ENCODE data around the gene SFMBT1. TPM values are rescaled to one million over a fixed set of nuclear protein-coding genes. Genes with fewer than 3 reads are reported as not detected.

The SFMBT1 gene
- total RNA-seq, 1 experiment from 2014 or later: 14.8 TPM

DNA sequence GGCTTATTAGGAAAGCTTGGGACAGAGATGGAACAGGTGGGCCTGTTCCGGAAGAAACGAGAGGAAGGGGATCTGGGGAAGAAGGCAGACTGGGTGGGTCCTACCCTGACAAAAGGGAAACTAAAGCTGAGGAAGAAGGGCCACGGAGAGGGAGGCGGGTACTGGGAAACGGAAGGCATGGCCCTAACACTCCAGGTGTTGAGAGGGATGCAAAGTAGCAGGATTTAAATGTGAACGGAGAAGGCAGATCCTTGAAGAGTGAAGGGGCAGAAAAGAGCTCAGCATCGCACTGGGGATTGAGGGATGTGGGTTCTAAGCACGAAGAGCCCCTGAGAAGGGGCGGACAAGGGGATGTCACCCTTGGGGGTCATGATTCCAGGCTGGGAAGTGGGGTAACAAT is 149.3 kb downstream of the SFMBT1 start:
- ChIA-PET RAD21 (ENCODE audit: low non-redundant PET in 1 of 2, low total read pairs in 2 of 2, uncharacterized antibody in 2 of 2, unreplicated experiment in 2 of 2) (no interaction called here), CTCF (no interaction called here), POLR2A (no interaction called here)
- ATAC-seq (no peak), DNase-seq (ENCODE audit: low read depth, low spot score) (no peak)
- no TSS peak for BruUV-seq (replicated peaks)
- Histone ChIP-seq H3K36me3 (ENCODE audit: control insufficient read depth in 1 of 2, insufficient read depth in 2 of 2, low read length in 2 of 2) (no peaks in the 10 kb centered on the region), H3K4me2 (ENCODE audit: low read length) (peak overlapping the region; percentile 99), H2AFZ (ENCODE audit: low read depth, low read length, poor library complexity, severe bottlenecking) (no peak overlapping the region), H3K79me2 (ENCODE audit: insufficient read depth, low read length) (peaks cover 25% of the 10 kb centered on the region), H3K9ac (ENCODE audit: low read length) (peak overlapping the region; percentile 75), H3K9me3 (ENCODE audit: control insufficient read depth in 1 of 2, insufficient read depth in 1 of 2, low read depth in 1 of 2, low read length in 2 of 2) (no peaks in the 10 kb centered on the region), H3K27me3 (ENCODE audit: insufficient read depth, low read length) (no peaks in the 10 kb centered on the region), H3K4me3 (replicated peaks in 1 of 2; ENCODE audit: low read depth in 1 of 2, low read length in 2 of 2) (peak overlapping the region; percentile 85), H3K27ac (ENCODE audit: low read depth, low read length) (no peak overlapping the region; the same call in 1 of the 2 replicates), H3K9me2 (ENCODE audit: insufficient read depth) (no peaks in the 10 kb centered on the region), H3K4me1 (ENCODE audit: control insufficient read depth in 1 of 2, insufficient read depth in 2 of 2, low read length in 2 of 2) (peaks cover 0 to 15% of the 10 kb centered on the region in 2 experiments; a peak in 2 of 4 replicates), H4K20me1 (ENCODE audit: insufficient read depth) (no peaks in the 10 kb centered on the region)
- no peak for TF ChIP-seq ZFX (IDR thresholded peaks at IDR 0.05)
- TF ChIP-seq, protein P1, sequence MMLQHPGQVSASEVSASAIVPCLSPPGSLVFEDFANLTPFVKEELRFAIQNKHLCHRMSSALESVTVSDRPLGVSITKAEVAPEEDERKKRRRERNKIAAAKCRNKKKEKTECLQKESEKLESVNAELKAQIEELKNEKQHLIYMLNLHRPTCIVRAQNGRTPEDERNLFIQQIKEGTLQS (IDR thresholded peaks at IDR 0.05): no peak
- no peak for TF ChIP-seq RAD21 (IDR thresholded peaks at IDR 0.05; ENCODE audit: low read depth)
- TF ChIP-seq EZH2phosphoT487 (IDR thresholded peaks at IDR 0.05; ENCODE audit: borderline replicate concordance): no peak
- no peak for TF ChIP-seq SRF (IDR thresholded peaks at IDR 0.05; ENCODE audit: low read depth)
- no peak for TF ChIP-seq SIN3A (IDR thresholded peaks at IDR 0.05; ENCODE audit: low read depth)
- intact Hi-C loops (cut with micrococcal nuclease): no loop called here

DNA sequence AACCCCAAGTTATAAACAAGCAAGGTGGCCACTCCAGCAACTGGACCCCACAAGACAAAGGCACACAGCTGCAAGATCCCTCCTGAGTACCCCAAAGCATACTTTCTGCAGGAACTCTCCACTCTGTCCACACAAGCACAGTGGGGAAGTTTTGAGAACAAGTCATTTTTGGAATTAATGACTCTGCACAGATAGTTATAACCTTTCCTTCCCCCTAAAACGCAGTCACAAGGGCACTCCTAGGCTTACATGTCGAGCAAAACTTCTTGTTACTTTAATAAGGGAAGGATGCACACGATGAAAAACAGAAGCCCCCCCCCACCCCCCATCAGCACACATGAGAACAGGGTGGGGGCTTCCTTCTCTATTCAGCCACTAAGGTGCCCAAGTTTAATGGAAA is 149.7 kb downstream of the SFMBT1 start:
- no TSS peak for BruUV-seq (replicated peaks)
- Histone ChIP-seq H3K4me1 (ENCODE audit: control insufficient read depth in 1 of 2, insufficient read depth in 2 of 2, low read length in 2 of 2) (peaks cover 0 to 15% of the 10 kb centered on the region in 2 experiments; a peak in 2 of 4 replicates), H2AFZ (ENCODE audit: low read depth, low read length, poor library complexity, severe bottlenecking) (no peak overlapping the region), H4K20me1 (ENCODE audit: insufficient read depth) (no peaks in the 10 kb centered on the region), H3K4me2 (ENCODE audit: low read length) (peak overlapping the region; percentile 99), H3K9me2 (ENCODE audit: insufficient read depth) (no peaks in the 10 kb centered on the region), H3K36me3 (ENCODE audit: control insufficient read depth in 1 of 2, insufficient read depth in 2 of 2, low read length in 2 of 2) (no peaks in the 10 kb centered on the region), H3K79me2 (ENCODE audit: insufficient read depth, low read length) (peaks cover 26% of the 10 kb centered on the region), H3K27ac (ENCODE audit: low read depth, low read length) (no peak overlapping the region), H3K27me3 (ENCODE audit: insufficient read depth, low read length) (no peaks in the 10 kb centered on the region), H3K4me3 (replicated peaks in 1 of 2; ENCODE audit: low read depth in 1 of 2, low read length in 2 of 2) (peak overlapping the region; percentile 85), H3K9me3 (ENCODE audit: control insufficient read depth in 1 of 2, insufficient read depth in 1 of 2, low read depth in 1 of 2, low read length in 2 of 2) (no peaks in the 10 kb centered on the region), H3K9ac (ENCODE audit: low read length) (peak overlapping the region; percentile 75)
- ChIA-PET POLR2A (no interaction called here), RAD21 (ENCODE audit: low non-redundant PET in 1 of 2, low total read pairs in 2 of 2, uncharacterized antibody in 2 of 2, unreplicated experiment in 2 of 2) (no interaction called here), CTCF (no interaction called here)
- no peak for ATAC-seq
- no peak for DNase-seq (ENCODE audit: low read depth, low spot score)
- TF ChIP-seq EZH2phosphoT487 (IDR thresholded peaks at IDR 0.05; ENCODE audit: borderline replicate concordance) (no peak), JUND (IDR thresholded peaks at IDR 0.05) (no peak), EZH2 (IDR thresholded peaks at IDR 0.05) (no peak), YY1 (IDR thresholded peaks at IDR 0.05; ENCODE audit: extremely low read depth, insufficient replicate concordance, low read depth, low read length) (no peak), ELF1 (IDR thresholded peaks at IDR 0.05; ENCODE audit: borderline replicate concordance, low read depth) (no peak), CEBPB (IDR thresholded peaks at IDR 0.05; ENCODE audit: low read depth) (no peak), SP1 (IDR thresholded peaks at IDR 0.05; ENCODE audit: low read depth) (no peak), POLR2A (IDR thresholded peaks at IDR 0.05; ENCODE audit: borderline replicate concordance, extremely low read depth, insufficient read depth, insufficient read length) (no peak)
- TF ChIP-seq, protein P2, sequence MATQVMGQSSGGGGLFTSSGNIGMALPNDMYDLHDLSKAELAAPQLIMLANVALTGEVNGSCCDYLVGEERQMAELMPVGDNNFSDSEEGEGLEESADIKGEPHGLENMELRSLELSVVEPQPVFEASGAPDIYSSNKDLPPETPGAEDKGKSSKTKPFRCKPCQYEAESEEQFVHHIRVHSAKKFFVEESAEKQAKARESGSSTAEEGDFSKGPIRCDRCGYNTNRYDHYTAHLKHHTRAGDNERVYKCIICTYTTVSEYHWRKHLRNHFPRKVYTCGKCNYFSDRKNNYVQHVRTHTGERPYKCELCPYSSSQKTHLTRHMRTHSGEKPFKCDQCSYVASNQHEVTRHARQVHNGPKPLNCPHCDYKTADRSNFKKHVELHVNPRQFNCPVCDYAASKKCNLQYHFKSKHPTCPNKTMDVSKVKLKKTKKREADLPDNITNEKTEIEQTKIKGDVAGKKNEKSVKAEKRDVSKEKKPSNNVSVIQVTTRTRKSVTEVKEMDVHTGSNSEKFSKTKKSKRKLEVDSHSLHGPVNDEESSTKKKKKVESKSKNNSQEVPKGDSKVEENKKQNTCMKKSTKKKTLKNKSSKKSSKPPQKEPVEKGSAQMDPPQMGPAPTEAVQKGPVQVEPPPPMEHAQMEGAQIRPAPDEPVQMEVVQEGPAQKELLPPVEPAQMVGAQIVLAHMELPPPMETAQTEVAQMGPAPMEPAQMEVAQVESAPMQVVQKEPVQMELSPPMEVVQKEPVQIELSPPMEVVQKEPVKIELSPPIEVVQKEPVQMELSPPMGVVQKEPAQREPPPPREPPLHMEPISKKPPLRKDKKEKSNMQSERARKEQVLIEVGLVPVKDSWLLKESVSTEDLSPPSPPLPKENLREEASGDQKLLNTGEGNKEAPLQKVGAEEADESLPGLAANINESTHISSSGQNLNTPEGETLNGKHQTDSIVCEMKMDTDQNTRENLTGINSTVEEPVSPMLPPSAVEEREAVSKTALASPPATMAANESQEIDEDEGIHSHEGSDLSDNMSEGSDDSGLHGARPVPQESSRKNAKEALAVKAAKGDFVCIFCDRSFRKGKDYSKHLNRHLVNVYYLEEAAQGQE (IDR thresholded peaks at IDR 0.05; ENCODE audit: low read depth): no peak
- intact Hi-C loops (cut with micrococcal nuclease): no loop called here
